Loucy (cell line): ENCODE results near the gene ASB2.

Experiments used
- H2AFZ ChIP-seq: fragments of 200-600 bp; sonication (generic); 2 replicates; pipeline ENCODE4 v1.6.0; 2016; ENCODE audit warnings: antibody characterized with exemption, mild to moderate bottlenecking, low read length, moderate library complexity
- H3F3A ChIP-seq: fragments of 200-600 bp; 2 replicates; pipeline ENCODE4 v1.6.0; 2016; ENCODE audit warnings: antibody characterized with exemption, low read depth, mild to moderate bottlenecking
- H3K27me3 ChIP-seq: fragments of 200-600 bp; sonication (generic); 2 replicates; pipeline ENCODE4 v1.6.1; 2014; ENCODE audit warnings: low read length, mild to moderate bottlenecking; ENCODE audit not compliant: insufficient read depth, poor library complexity, severe bottlenecking
- H3K36me3 ChIP-seq: fragments of 200-600 bp; sonication (generic); 2 replicates; pipeline ENCODE4 v1.6.1; 2016; ENCODE audit warnings: low read length; ENCODE audit not compliant: insufficient read depth
- H3K4me1 ChIP-seq: fragments of 200-600 bp; sonication (generic); 2 replicates; pipeline ENCODE4 v1.5.1; 2014; ENCODE audit warnings: low read length, mild to moderate bottlenecking; ENCODE audit not compliant: insufficient read depth, poor library complexity, severe bottlenecking
- H3K4me2 ChIP-seq: fragments of 200-600 bp; sonication (generic); 2 replicates; pipeline ENCODE4 v1.6.0; 2014; ENCODE audit warnings: antibody characterized with exemption, low read length, low read depth, mild to moderate bottlenecking; ENCODE audit not compliant: poor library complexity, severe bottlenecking
- H3K4me3 ChIP-seq: fragments of 200-600 bp; sonication (generic); 2 replicates; pipeline ENCODE4 v1.5.1; 2014; ENCODE audit warnings: low read length, mild to moderate bottlenecking, mixed read lengths; ENCODE audit not compliant: poor library complexity, severe bottlenecking
- H3K79me2 ChIP-seq: fragments of 200-600 bp; sonication (generic); 2 replicates; pipeline ENCODE4 v1.6.1; 2014; ENCODE audit warnings: low read length; ENCODE audit not compliant: insufficient read depth
- H3K9ac ChIP-seq: fragments of 200-600 bp; sonication (generic); 2 replicates; pipeline ENCODE4 v1.6.0; 2014; ENCODE audit warnings: mild to moderate bottlenecking, low read depth, low read length, moderate library complexity; ENCODE audit not compliant: poor library complexity, severe bottlenecking
- H3K9me2 ChIP-seq: fragments of 200-600 bp; sonication (generic); replicated peaks from 2 replicates; pipeline ENCODE4 v1.6.1; 2016; ENCODE audit warnings: low read depth, low read length, mixed read lengths
- H3K9me3 ChIP-seq: fragments of 200-600 bp; sonication (generic); 2 replicates; pipeline ENCODE4 v1.6.1; 2014; ENCODE audit warnings: mild to moderate bottlenecking, antibody characterized with exemption, low read length, low read depth; ENCODE audit not compliant: insufficient read depth
- H4K20me1 ChIP-seq: fragments of 200-600 bp; sonication (generic); 2 replicates; pipeline ENCODE4 v1.6.0; 2014; ENCODE audit warnings: antibody characterized with exemption, low read length, mild to moderate bottlenecking; ENCODE audit not compliant: insufficient read depth, poor library complexity, severe bottlenecking
- EZH2phosphoT487 ChIP-seq: fragments of 200-600 bp; IDR thresholded peaks from 2 replicates; pipeline ENCODE4 v1.6.1; 2018; ENCODE audit warnings: antibody characterized with exemption, mild to moderate bottlenecking, moderate library complexity, borderline replicate concordance
- TF ChIP-seq, protein P1 (sequence below): fragments of 200-600 bp; sonication (generic); conservative IDR thresholded peaks from 2 replicates; pipeline ENCODE4 v1.5.1; 2014; ENCODE audit warnings: mild to moderate bottlenecking, antibody characterized with exemption, low read length

The ASB2 gene

DNA sequence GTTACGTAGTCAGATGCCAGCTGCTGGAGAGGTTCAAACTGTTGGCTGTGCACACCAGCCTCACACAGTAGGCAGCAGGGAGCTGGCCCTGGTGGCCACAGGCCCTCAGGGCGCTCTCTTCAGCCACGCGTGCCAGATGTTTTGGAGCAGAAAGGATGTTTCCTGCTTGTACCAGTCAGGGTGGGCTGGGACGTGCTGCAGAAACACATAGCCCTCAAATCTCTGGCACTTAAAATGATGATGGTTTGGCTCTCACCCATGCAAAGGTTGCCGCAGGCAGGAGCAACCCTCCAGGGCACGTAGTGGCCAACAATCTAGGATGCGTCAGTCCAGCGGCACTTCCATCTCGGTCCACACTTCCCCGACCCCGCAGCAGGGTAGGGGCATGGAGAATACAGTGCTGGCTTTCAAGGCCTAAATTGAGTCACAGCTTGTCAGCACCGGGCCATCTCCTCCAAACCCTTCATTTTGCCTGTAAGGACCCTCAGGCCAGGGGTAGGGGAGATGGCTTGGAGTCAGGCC, 50.9 kb downstream of the ASB2 start:
- H4K20me1 ChIP-seq = no peaks in the 10 kb centered on the region
- no peak overlapping the region for H2AFZ ChIP-seq
- H3K9ac ChIP-seq = no peak overlapping the region
- no peaks in the 10 kb centered on the region for H3F3A ChIP-seq
- no peaks in the 10 kb centered on the region for H3K4me1 ChIP-seq
- no peak overlapping the region for H3K4me2 ChIP-seq
- H3K9me3 ChIP-seq = no peaks in the 10 kb centered on the region
- no peaks in the 10 kb centered on the region for H3K79me2 ChIP-seq
- no peaks in the 10 kb centered on the region for H3K36me3 ChIP-seq
- H3K27me3 ChIP-seq = no peaks in the 10 kb centered on the region
- no peaks in the 10 kb centered on the region for H3K9me2 ChIP-seq
- H3K4me3 ChIP-seq = no peak overlapping the region
- no peak for TF ChIP-seq EZH2phosphoT487
- TF ChIP-seq, protein P1, sequence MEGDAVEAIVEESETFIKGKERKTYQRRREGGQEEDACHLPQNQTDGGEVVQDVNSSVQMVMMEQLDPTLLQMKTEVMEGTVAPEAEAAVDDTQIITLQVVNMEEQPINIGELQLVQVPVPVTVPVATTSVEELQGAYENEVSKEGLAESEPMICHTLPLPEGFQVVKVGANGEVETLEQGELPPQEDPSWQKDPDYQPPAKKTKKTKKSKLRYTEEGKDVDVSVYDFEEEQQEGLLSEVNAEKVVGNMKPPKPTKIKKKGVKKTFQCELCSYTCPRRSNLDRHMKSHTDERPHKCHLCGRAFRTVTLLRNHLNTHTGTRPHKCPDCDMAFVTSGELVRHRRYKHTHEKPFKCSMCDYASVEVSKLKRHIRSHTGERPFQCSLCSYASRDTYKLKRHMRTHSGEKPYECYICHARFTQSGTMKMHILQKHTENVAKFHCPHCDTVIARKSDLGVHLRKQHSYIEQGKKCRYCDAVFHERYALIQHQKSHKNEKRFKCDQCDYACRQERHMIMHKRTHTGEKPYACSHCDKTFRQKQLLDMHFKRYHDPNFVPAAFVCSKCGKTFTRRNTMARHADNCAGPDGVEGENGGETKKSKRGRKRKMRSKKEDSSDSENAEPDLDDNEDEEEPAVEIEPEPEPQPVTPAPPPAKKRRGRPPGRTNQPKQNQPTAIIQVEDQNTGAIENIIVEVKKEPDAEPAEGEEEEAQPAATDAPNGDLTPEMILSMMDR = no peak

DNA sequence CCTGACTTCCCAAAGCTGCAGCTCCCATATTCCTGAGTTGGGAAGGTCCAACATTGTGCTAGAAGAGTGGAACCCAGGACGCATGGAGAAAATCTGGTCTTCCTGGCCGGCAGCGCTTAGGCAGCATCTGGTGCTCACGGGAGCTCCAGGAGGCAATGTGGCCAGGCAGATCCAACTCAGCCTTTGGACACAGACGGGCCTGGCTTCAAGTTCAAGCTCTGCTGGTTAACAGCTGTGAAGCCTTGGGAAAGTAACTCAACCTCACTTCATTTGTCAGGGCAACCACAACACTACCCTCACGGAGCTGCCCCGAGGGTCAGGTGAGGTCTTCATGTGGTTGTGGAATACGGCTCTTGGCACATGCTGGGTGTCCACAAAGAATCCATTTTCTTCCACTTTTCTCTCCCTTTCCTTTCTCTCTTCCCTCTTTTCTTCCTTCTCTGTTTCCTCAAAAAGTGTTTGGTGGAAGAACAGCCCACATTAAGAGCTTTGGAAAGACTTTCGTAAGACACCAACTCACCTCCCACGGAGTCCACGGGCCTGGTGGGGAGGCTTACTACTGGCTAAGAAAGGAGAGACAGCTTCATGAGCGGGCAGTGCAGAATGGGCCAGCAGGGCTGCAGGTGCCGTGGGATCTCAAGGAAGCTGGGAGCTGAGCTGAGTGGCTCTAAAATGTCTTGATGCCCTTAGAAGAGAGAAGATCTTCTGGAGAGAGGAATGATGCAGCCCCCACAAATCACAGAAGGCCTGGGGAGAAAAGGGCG, 51.6 kb downstream of the ASB2 start:
- no peak for TF ChIP-seq EZH2phosphoT487
- TF ChIP-seq, protein P1 = no peak
- H3K4me3 ChIP-seq = no peak overlapping the region
- H3K9ac ChIP-seq = no peak overlapping the region
- no peak overlapping the region for H2AFZ ChIP-seq
- H3F3A ChIP-seq = no peaks in the 10 kb centered on the region
- no peak overlapping the region for H3K4me2 ChIP-seq
- no peaks in the 10 kb centered on the region for H3K27me3 ChIP-seq
- H3K9me2 ChIP-seq = no peaks in the 10 kb centered on the region
- no peaks in the 10 kb centered on the region for H3K9me3 ChIP-seq
- no peaks in the 10 kb centered on the region for H3K36me3 ChIP-seq
- no peaks in the 10 kb centered on the region for H3K4me1 ChIP-seq
- no peaks in the 10 kb centered on the region for H3K79me2 ChIP-seq
- H4K20me1 ChIP-seq = no peaks in the 10 kb centered on the region

DNA sequence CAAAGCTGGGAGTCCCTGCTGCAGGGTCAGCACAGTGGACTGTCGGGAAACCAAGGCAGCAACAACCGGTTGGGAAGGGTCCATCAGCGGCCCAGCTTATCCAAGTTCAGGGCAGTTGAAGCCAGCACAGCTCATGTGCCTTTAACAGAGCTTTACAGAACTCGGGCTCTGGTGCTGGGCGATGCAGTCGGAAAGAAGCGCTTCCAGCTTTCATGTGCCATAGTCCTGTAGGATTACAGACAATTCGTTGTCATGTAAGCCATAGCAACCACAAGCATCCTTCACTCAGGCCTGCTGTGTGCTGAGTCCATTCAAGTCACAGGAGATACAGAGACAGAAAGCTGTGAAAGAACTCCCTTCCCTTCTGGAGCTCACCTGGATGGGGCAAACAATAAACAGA, 52.7 kb downstream of the ASB2 start:
- Histone ChIP-seq H3K4me1 (no peaks in the 10 kb centered on the region), H3K9ac (no peak overlapping the region), H3K4me2 (no peak overlapping the region), H3K27me3 (no peaks in the 10 kb centered on the region), H3K9me2 (no peaks in the 10 kb centered on the region), H4K20me1 (no peaks in the 10 kb centered on the region), H3K4me3 (no peak overlapping the region), H3F3A (no peaks in the 10 kb centered on the region), H3K36me3 (no peaks in the 10 kb centered on the region), H3K9me3 (no peaks in the 10 kb centered on the region), H3K79me2 (no peaks in the 10 kb centered on the region), H2AFZ (no peak overlapping the region)
- no peak for TF ChIP-seq EZH2phosphoT487
- TF ChIP-seq, protein P1 = no peak
